Uterus (tissue), 4 donors: ENCODE data around the gene ANKRD65. TPM values are rescaled to one million over a fixed set of nuclear protein-coding genes. Genes with fewer than 3 reads are reported as not detected.

Experiments used
- DNase-seq, 2 donors: peaks; one replicate each; pipeline ENCODE4 v3.0.0-alpha.2; 2019 to 2020
- H3K27ac ChIP-seq, 2 donors: fragments of 200-600 bp; sonication (generic); 1 replicate in 1 of 2; 2 replicates in 1 of 2; pipeline ENCODE4 v1.5.1; 2016 to 2018
- H3K27me3 ChIP-seq, 2 donors: fragments of 200-600 bp; sonication (generic); one replicate each; pipeline ENCODE4 v1.5.1; 2018 to 2019; ENCODE audit warnings: control low read depth in 1 of 2
- H3K36me3 ChIP-seq, 2 donors: fragments of 200-600 bp; sonication (generic); one replicate each; pipeline ENCODE4 v1.5.1; 2019; ENCODE audit warnings: control low read depth in 1 of 2
- H3K4me1 ChIP-seq, 2 donors: fragments of 200-600 bp; sonication (generic); one replicate each; pipeline ENCODE4 v1.5.1; 2018 to 2019; ENCODE audit warnings: control low read depth in 1 of 2
- H3K4me3 ChIP-seq, 2 donors: fragments of 200-600 bp; sonication (generic); 1 replicate in 1 of 2; 2 replicates in 1 of 2; pipeline ENCODE4 v1.5.1; 2018 to 2019; ENCODE audit warnings: mild to moderate bottlenecking in 1 of 2
- H3K9me3 ChIP-seq, 2 donors: fragments of 200-600 bp; sonication (generic); one replicate each; pipeline ENCODE4 v1.5.1; 2019; ENCODE audit warnings: control low read depth in 1 of 2
- CTCF ChIP-seq, 4 experiments: fragments of 200-600 bp in 2 of 4; fragments of 450-650 bp in 2 of 4; sonication (generic) in 2 of 4; IDR thresholded peaks; one replicate each; pipeline ENCODE4 v1.5.1; 2016 to 2019; ENCODE audit warnings: antibody characterized with exemption in 4 of 4, mild to moderate bottlenecking in 2 of 4, moderate library complexity in 1 of 4
- POLR2A ChIP-seq, 2 donors: fragments of 450-650 bp; IDR thresholded peaks; one replicate each; pipeline ENCODE4 v1.6.1; 2016; ENCODE audit warnings: antibody characterized with exemption in 2 of 2, mild to moderate bottlenecking in 1 of 2, moderate library complexity in 1 of 2
- intact Hi-C: fragments of 100-400 bp; cut with DNase I; formaldehyde crosslinking; loops from one replicate; pipeline ENCODE4 v1.15.1; 2023; ENCODE audit warnings: low total_unique reads
- total RNA-seq, 4 donors: library from RNA; depleted of rRNA in 3 of 4; stranded (reverse); fragments of >200 nt in 3 of 4; gene quantifications; one replicate each; pipeline versions ENCODE4 v1.1.0 to v1.2.4, GENCODE V29; 2014 to 2023
- donor health status: DM: yes; HTN: yes; CAD: no.

The ANKRD65 gene
- total RNA-seq, 4 donors from 2014 or later = 1.3 to 20.0 (median 6.7) TPM

GRCh38 chr1:1381294-1381693, 39.8 kb downstream of the ANKRD65 start:
- TF ChIP-seq POLR2A (IDR thresholded peaks at IDR 0.05) = no peak
- no peak for TF ChIP-seq CTCF (IDR thresholded peaks at IDR 0.05)
- intact Hi-C loops = loop anchor here (10.0 kb wide), 1 partner anchor 124 kb away; no protein-coding TSS in a partner anchor
- no peaks in the 10 kb centered on the region for H3K4me1 ChIP-seq
- no peaks in the 10 kb centered on the region for H3K9me3 ChIP-seq
- no peak overlapping the region for H3K4me3 ChIP-seq
- H3K27ac ChIP-seq = no peak overlapping the region
- DNase-seq = no peak
- H3K27me3 ChIP-seq = no peaks in the 10 kb centered on the region
- no peaks in the 10 kb centered on the region for H3K36me3 ChIP-seq

GRCh38 chr1:1380860-1381259, 40.2 kb downstream of the ANKRD65 start:
- no peaks in the 10 kb centered on the region for H3K36me3 ChIP-seq

GRCh38 chr1:1377540-1378205, 43.4 kb downstream of the ANKRD65 start:
- Histone ChIP-seq H3K4me3 (no peak overlapping the region), H3K4me1 (peaks cover 0 to 11% of the 10 kb centered on the region in 2 donors), H3K27me3 (no peaks in the 10 kb centered on the region), H3K9me3 (no peaks in the 10 kb centered on the region), H3K36me3 (no peaks in the 10 kb centered on the region), H3K27ac (no peak overlapping the region)
- DNase-seq = no peak
- TF ChIP-seq CTCF (IDR thresholded peaks at IDR 0.05) (no peak), POLR2A (IDR thresholded peaks at IDR 0.05) (no peak)
- intact Hi-C loops = no loop called here

More at GRCh38 chr1:1380860-1381259, 40.2 kb downstream of the ANKRD65 start:
- no peak for DNase-seq
- Histone ChIP-seq H3K27ac (no peak overlapping the region), H3K4me1 (no peaks in the 10 kb centered on the region), H3K9me3 (no peaks in the 10 kb centered on the region), H3K27me3 (no peaks in the 10 kb centered on the region), H3K4me3 (no peak overlapping the region)
- TF ChIP-seq CTCF (IDR thresholded peaks at IDR 0.05) (no peak), POLR2A (IDR thresholded peaks at IDR 0.05) (no peak)
- intact Hi-C loops = loop anchor here (10.0 kb wide), 1 partner anchor 124 kb away; no protein-coding TSS in a partner anchor

GRCh38 chr1:1376551-1377226, 44.4 kb downstream of the ANKRD65 start:
- no peaks in the 10 kb centered on the region for H3K36me3 ChIP-seq
- H3K27ac ChIP-seq = no peak overlapping the region
- intact Hi-C loops = no loop called here
- peaks cover 0 to 15% of the 10 kb centered on the region in 2 donors for H3K4me1 ChIP-seq
- no peak overlapping the region for H3K4me3 ChIP-seq
- H3K27me3 ChIP-seq = no peaks in the 10 kb centered on the region
- DNase-seq = no peak
- no peaks in the 10 kb centered on the region for H3K9me3 ChIP-seq
- TF ChIP-seq CTCF (IDR thresholded peaks at IDR 0.05) (no peak), POLR2A (IDR thresholded peaks at IDR 0.05) (no peak)
